HFFc6 (cell line): ENCODE data around the gene DDX10. TPM values are rescaled to one million over a fixed set of nuclear protein-coding genes. Genes with fewer than 3 reads are reported as not detected.

Source experiments
- DNase-seq: peaks from one replicate; pipeline ENCODE4 v3.0.0-alpha.2; 2018
- H3K27ac Mint-ChIP-seq: 2 replicates; pipeline ENCODE4 v1.8.0; 2020; ENCODE audit warnings: mild to moderate bottlenecking, mixed read lengths
- H3K27me3 Mint-ChIP-seq: 2 replicates; pipeline ENCODE4 v1.8.0; 2021; ENCODE audit warnings: mild to moderate bottlenecking, moderate library complexity, mixed read lengths; ENCODE audit not compliant: insufficient read depth
- H3K36me3 Mint-ChIP-seq: 2 replicates; pipeline ENCODE4 v1.8.0; 2021; ENCODE audit warnings: low read depth, mixed read lengths
- H3K4me1 Mint-ChIP-seq: 2 replicates; pipeline ENCODE4 v1.8.0; 2020; ENCODE audit warnings: low read depth, mixed read lengths
- H3K4me3 Mint-ChIP-seq: 2 replicates; pipeline ENCODE4 v1.8.0; 2020; ENCODE audit warnings: mild to moderate bottlenecking, moderate library complexity, mixed read lengths
- H3K9me3 Mint-ChIP-seq: 2 replicates; pipeline ENCODE4 v1.8.0; 2020; ENCODE audit warnings: mild to moderate bottlenecking, mixed read lengths
- CTCF ChIP-seq: fragments of 200-600 bp; sonication (generic); IDR thresholded peaks from 2 replicates; pipeline ENCODE4 v1.5.0; 2021; ENCODE audit warnings: antibody characterized with exemption, mild to moderate bottlenecking
- long read RNA-seq: library from polyadenylated mRNA; unstranded; transcript quantifications from one replicate; pipeline ENCODE4 v2.0.0, GENCODE V29; 2019
- total RNA-seq, 6 experiments: library from RNA; stranded (reverse); fragmentation: NEBNext Ultra II Directional; extraction: Animal tissue kit (Norgen Biotek cat#: 25700); gene quantifications; 2 replicates in 1 of 6; 3 replicates in 5 of 6; pipeline ENCODE4 v1.2.3, GENCODE V29; 2021

The DDX10 gene
- total RNA-seq: 10 to 100 TPM; 24.5 to 45.5 (median 33.5) TPM
- long read RNA-seq, full-length matches to known transcripts: 4 of 50 reads
- long read RNA-seq, partial matches to known transcripts: 46 of 50 reads
- long read RNA-seq, other reads (novel, unspliced or antisense): 0 of 50 reads

- Mint-ChIP-seq H3K9me3 (no peaks in the 10 kb centered on the region), H3K4me1 (peaks cover 43% of the 10 kb centered on the region), H3K4me3 (peak within 1 kb of the TSS; percentile 100), H3K36me3 (peaks cover 21% of the 10 kb centered on the region), H3K27ac (peak within 1 kb of the TSS; percentile 93), H3K27me3 (no peaks in the 10 kb centered on the region; the same call in 1 of the 2 replicates)
- peak; percentile 45 for TF ChIP-seq CTCF
- DNase-seq: peak; percentile 98
Measured at GRCh38 chr11:108664730-108665525, at the start of gene DDX10. DDX10 (plus strand) TSS chr11:108665069; CDS start chr11:108665154, 85 bp downstream.

DNA sequence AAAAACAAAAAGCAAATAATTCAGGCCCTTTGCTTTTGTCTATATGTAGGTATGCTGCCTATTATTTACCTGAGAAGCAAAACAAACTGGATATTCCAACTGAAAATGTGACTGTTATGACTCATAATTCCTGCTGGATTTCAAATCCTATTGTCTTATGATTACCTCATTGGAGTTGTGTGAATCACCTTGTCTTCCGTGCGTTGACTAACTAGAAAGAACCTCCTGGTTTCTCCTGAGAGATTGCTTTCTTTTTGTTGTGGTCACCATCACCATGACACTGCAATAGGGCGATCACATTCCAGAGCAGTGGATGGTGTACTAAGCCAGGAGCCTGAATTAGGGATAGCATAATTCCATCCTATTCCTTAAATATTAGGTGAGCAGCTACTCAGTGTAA lies 48.3 kb upstream of the DDX10 start:
- H3K27me3 Mint-ChIP-seq: peaks cover 2% of the 10 kb centered on the region; the same call in 1 of the 2 replicates
- DNase-seq: peak; percentile 86
- H3K36me3 Mint-ChIP-seq: no peaks in the 10 kb centered on the region
- TF ChIP-seq CTCF: no peak
- H3K4me3 Mint-ChIP-seq: no peak overlapping the region; the same call in 1 of the 2 replicates
- H3K27ac Mint-ChIP-seq: peak overlapping the region; percentile 74
- H3K9me3 Mint-ChIP-seq: no peaks in the 10 kb centered on the region
- H3K4me1 Mint-ChIP-seq: peaks cover 32% of the 10 kb centered on the region

- peak overlapping the region; percentile 74 for H3K27ac Mint-ChIP-seq
- H3K4me1 Mint-ChIP-seq: peaks cover 34% of the 10 kb centered on the region
- H3K9me3 Mint-ChIP-seq: no peaks in the 10 kb centered on the region
- H3K36me3 Mint-ChIP-seq: no peaks in the 10 kb centered on the region
- DNase-seq: no peak
- peaks cover 4% of the 10 kb centered on the region; the same call in 1 of the 2 replicates for H3K27me3 Mint-ChIP-seq
- H3K4me3 Mint-ChIP-seq: no peak overlapping the region; the same call in 1 of the 2 replicates
- TF ChIP-seq CTCF: no peak
Measured at GRCh38 chr11:108617055-108617454, 47.8 kb upstream of the DDX10 start.

- H3K4me3 Mint-ChIP-seq: no peak overlapping the region
- no peaks in the 10 kb centered on the region for H3K9me3 Mint-ChIP-seq
- no peaks in the 10 kb centered on the region for H3K36me3 Mint-ChIP-seq
- no peak for DNase-seq
- peaks cover 34% of the 10 kb centered on the region for H3K4me1 Mint-ChIP-seq
- peaks cover 5% of the 10 kb centered on the region for H3K27me3 Mint-ChIP-seq
- TF ChIP-seq CTCF: no peak
- H3K27ac Mint-ChIP-seq: no peak overlapping the region
Measured at GRCh38 chr11:108618529-108618928, 46.3 kb upstream of the DDX10 start.

GRCh38 chr11:108620958-108621772 lies 43.7 kb upstream of the DDX10 start:
- Mint-ChIP-seq H3K27me3 (peaks cover 16% of the 10 kb centered on the region), H3K4me1 (peaks cover 34% of the 10 kb centered on the region), H3K27ac (no peak overlapping the region; the same call in 1 of the 2 replicates), H3K4me3 (no peak overlapping the region), H3K9me3 (no peaks in the 10 kb centered on the region), H3K36me3 (no peaks in the 10 kb centered on the region)
- no peak for TF ChIP-seq CTCF
- DNase-seq: no peak
